ENCODE results near the gene MED29.
A peak's percentile ranks its signal among the peaks of the same experiment; 100 is the strongest.

MED29 gene

GRCh38 chr19:39438270-39438934 is 47.2 kb downstream of the MED29 start:
- H3K4me3 ChIP-seq (ENCODE audit: low read depth, low read length): no peak overlapping the region
- TF ChIP-seq, protein P1, sequence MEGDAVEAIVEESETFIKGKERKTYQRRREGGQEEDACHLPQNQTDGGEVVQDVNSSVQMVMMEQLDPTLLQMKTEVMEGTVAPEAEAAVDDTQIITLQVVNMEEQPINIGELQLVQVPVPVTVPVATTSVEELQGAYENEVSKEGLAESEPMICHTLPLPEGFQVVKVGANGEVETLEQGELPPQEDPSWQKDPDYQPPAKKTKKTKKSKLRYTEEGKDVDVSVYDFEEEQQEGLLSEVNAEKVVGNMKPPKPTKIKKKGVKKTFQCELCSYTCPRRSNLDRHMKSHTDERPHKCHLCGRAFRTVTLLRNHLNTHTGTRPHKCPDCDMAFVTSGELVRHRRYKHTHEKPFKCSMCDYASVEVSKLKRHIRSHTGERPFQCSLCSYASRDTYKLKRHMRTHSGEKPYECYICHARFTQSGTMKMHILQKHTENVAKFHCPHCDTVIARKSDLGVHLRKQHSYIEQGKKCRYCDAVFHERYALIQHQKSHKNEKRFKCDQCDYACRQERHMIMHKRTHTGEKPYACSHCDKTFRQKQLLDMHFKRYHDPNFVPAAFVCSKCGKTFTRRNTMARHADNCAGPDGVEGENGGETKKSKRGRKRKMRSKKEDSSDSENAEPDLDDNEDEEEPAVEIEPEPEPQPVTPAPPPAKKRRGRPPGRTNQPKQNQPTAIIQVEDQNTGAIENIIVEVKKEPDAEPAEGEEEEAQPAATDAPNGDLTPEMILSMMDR (IDR thresholded peaks at IDR 0.05; ENCODE audit: control insufficient read depth, extremely low read depth, insufficient read depth): no peak
- DNase-seq (ENCODE audit: low read depth): no peak

- no peak for DNase-seq (ENCODE audit: low read depth)
- TF ChIP-seq, protein P1 (IDR thresholded peaks at IDR 0.05; ENCODE audit: control insufficient read depth, extremely low read depth, insufficient read depth): no peak
These were observed 53.5 kb downstream of the MED29 start for GRCh38 chr19:39444598-39445195.

GRCh38 chr19:39445196-39446111 is 54.3 kb downstream of the MED29 start, which contains the start of gene SUPT5H:
SUPT5H (plus strand) TSS chr19:39445582; CDS start chr19:39445891, 309 bp downstream.
- peak; percentile 96 for DNase-seq (ENCODE audit: low read depth)
- H3K4me3 ChIP-seq (ENCODE audit: low read depth, low read length): peak within 1 kb of the TSS; percentile 80
- TF ChIP-seq, protein P1 (IDR thresholded peaks at IDR 0.05; ENCODE audit: control insufficient read depth, extremely low read depth, insufficient read depth): no peak

More at GRCh38 chr19:39444598-39445195, 53.5 kb downstream of the MED29 start:
- peak overlapping the region; percentile 80 for H3K4me3 ChIP-seq (ENCODE audit: low read depth, low read length)

GRCh38 chr19:39446365-39447084 is 55.3 kb downstream of the MED29 start:
- peak overlapping the region; percentile 80 for H3K4me3 ChIP-seq (ENCODE audit: low read depth, low read length)
- DNase-seq (ENCODE audit: low read depth): no peak
- TF ChIP-seq, protein P1 (IDR thresholded peaks at IDR 0.05; ENCODE audit: control insufficient read depth, extremely low read depth, insufficient read depth): no peak

DNA sequence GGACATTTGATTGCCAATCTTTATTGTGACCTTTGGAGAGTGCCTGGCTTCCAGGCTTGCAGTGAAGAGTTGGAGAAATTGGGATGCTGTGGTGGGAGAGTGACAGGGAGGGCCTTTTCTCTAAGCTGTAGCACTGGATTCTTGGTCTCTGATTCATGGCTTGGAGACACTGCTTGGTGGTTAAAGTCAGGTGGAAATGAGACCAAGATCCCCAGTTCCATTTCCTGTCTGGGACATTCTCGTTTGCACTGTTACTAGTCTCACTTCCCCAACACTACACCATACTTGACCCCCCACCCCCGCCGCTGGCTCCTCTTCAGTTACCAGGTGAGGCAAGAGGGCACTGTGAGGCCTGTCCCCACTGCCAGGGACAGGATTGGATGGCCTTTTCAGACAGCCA is 57.1 kb downstream of the MED29 start:
- TF ChIP-seq, protein P1 (IDR thresholded peaks at IDR 0.05; ENCODE audit: control insufficient read depth, extremely low read depth, insufficient read depth): no peak
- no peak for DNase-seq (ENCODE audit: low read depth)
- no peak overlapping the region for H3K4me3 ChIP-seq (ENCODE audit: low read depth, low read length)

DNA sequence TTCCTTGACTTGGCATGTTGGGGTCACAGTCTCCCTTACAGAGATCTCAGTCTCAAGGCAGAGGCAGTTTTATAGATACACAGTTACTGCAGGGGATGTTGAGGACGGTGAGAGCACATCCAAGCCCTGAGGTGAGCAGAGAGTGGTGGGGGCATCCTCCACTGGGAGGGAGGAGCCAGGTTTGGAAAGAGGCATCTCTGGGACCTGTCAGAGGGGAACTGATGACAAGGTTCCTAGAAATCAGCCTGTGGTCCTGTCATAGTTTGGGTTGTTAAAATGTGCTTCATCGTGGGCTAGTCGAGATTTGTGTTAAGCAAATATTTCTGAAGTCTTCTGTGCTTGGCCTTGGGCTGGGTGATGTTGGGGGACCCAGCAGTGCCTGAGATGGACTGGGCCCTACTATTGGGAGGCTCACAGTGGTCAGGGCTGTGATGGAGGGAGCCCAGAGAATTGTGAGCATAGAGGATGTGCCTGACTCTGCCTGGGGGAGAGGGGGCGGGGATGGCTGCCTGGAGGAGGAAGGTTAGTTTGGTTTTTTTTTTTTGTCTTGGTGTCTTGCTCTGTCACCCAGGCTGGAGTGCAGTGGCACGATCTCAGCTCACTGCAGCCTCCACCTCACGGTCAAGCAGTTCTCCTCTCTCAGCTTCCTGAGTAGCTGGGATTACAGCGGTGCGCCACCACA is 58.1 kb downstream of the MED29 start:
- TF ChIP-seq, protein P1 (IDR thresholded peaks at IDR 0.05; ENCODE audit: control insufficient read depth, extremely low read depth, insufficient read depth): no peak
- no peak for DNase-seq (ENCODE audit: low read depth)
- no peak overlapping the region for H3K4me3 ChIP-seq (ENCODE audit: low read depth, low read length)

Data from LNCaP clone FGC (cell line).